ENCODE measurements around the gene WNK4. TPM values are rescaled to one million over a fixed set of nuclear protein-coding genes. Genes with fewer than 3 reads are reported as not detected.

WNK4 gene
- total and polyA plus RNA-seq, 10 of the 15 experiments (the other 5 are each of a cell fraction or from before 2014, with no cell fraction given): 0.06 to 0.29 (median 0.13) TPM; not detected in 5

DNA sequence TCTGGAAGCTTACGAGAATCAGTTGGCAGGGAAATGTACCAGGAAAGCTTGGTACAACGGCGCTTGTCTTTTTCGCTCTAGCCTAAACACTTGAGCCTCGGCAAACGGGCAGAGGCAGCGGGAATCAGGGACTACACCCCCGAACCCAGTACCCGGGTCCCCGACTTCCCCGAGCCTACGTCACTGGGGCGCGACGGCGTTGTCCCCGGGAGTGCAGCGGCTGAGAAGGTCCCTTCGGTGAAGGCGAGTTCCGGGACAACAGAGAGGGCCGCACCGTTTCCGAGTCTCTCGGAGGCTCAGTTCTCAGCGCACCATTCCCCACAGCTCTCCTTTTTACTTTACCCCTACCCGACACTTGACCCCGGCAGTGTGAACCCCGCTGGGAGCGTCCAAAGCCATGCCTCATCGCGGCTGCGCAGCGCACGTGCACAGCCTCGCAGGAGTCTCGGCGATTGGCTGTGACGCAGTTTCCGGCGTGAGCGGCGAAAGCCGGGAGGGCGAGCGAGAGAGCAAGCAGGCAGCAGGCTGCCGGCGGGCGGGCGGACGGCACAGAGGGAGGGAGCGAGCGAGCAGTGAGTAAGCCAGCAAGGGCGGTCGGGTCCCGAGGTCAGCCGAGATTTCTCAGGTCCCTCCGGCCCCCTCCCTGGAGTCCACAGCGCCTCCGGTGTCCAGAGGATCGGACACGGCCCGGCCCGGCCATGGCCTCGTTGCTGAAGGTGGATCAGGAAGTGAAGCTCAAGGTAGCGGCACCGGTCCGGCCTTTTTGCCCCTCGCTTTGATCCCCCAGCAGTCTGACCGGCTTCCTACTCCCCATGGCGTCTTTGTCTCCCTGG, 52.7 kb downstream of the WNK4 start, which contains the start of gene PSME3 (continued):
- TF ChIP-seq HDAC6 (IDR thresholded peaks at IDR 0.05; ENCODE audit: unreplicated experiment) (no peak), HDGF (IDR thresholded peaks at IDR 0.05) (peak; percentile 66; the same call in 1 of the 2 replicates), ESRRA (IDR thresholded peaks at IDR 0.05; ENCODE audit: low read length) (0 out of 2 replicates have a peak, but pooled peaks have one; percentile 59), RAD21 (IDR thresholded peaks at IDR 0.05; ENCODE audit: insufficient read depth, low read depth, low read length) (no peak), TARDBP (IDR thresholded peaks at IDR 0.05; ENCODE audit: borderline replicate concordance) (peak; percentile 55), ZNF207 (IDR thresholded peaks at IDR 0.05; ENCODE audit: borderline replicate concordance) (peak; percentile 72; the same call in 1 of the 2 replicates), RELA (IDR thresholded peaks at IDR 0.05; ENCODE audit: borderline replicate concordance, partially characterized antibody) (peak; percentile 75), RFX5 (IDR thresholded peaks at IDR 0.05; ENCODE audit: low read depth, low read length) (no peak; the same call in 1 of the 2 replicates), STAT3 (IDR thresholded peaks at IDR 0.05; ENCODE audit: low read depth, low read length) (no peak), CHD4 (IDR thresholded peaks at IDR 0.05) (no peak), SREBF2 (IDR thresholded peaks at IDR 0.05; ENCODE audit: low read length) (no peak)
- TF ChIP-seq, protein P1, sequence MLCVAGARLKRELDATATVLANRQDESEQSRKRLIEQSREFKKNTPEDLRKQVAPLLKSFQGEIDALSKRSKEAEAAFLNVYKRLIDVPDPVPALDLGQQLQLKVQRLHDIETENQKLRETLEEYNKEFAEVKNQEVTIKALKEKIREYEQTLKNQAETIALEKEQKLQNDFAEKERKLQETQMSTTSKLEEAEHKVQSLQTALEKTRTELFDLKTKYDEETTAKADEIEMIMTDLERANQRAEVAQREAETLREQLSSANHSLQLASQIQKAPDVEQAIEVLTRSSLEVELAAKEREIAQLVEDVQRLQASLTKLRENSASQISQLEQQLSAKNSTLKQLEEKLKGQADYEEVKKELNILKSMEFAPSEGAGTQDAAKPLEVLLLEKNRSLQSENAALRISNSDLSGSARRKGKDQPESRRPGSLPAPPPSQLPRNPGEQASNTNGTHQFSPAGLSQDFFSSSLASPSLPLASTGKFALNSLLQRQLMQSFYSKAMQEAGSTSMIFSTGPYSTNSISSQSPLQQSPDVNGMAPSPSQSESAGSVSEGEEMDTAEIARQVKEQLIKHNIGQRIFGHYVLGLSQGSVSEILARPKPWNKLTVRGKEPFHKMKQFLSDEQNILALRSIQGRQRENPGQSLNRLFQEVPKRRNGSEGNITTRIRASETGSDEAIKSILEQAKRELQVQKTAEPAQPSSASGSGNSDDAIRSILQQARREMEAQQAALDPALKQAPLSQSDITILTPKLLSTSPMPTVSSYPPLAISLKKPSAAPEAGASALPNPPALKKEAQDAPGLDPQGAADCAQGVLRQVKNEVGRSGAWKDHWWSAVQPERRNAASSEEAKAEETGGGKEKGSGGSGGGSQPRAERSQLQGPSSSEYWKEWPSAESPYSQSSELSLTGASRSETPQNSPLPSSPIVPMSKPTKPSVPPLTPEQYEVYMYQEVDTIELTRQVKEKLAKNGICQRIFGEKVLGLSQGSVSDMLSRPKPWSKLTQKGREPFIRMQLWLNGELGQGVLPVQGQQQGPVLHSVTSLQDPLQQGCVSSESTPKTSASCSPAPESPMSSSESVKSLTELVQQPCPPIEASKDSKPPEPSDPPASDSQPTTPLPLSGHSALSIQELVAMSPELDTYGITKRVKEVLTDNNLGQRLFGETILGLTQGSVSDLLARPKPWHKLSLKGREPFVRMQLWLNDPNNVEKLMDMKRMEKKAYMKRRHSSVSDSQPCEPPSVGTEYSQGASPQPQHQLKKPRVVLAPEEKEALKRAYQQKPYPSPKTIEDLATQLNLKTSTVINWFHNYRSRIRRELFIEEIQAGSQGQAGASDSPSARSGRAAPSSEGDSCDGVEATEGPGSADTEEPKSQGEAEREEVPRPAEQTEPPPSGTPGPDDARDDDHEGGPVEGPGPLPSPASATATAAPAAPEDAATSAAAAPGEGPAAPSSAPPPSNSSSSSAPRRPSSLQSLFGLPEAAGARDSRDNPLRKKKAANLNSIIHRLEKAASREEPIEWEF (IDR thresholded peaks at IDR 0.05; ENCODE audit: insufficient replicate concordance, low read depth, low read length): no peak
- TF ChIP-seq, protein P2, sequence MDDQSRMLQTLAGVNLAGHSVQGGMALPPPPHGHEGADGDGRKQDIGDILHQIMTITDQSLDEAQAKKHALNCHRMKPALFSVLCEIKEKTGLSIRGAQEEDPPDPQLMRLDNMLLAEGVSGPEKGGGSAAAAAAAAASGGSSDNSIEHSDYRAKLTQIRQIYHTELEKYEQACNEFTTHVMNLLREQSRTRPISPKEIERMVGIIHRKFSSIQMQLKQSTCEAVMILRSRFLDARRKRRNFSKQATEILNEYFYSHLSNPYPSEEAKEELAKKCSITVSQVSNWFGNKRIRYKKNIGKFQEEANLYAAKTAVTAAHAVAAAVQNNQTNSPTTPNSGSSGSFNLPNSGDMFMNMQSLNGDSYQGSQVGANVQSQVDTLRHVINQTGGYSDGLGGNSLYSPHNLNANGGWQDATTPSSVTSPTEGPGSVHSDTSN (IDR thresholded peaks at IDR 0.05; ENCODE audit: insufficient replicate concordance, low read depth, low read length): no peak
- TF ChIP-seq, protein P3, sequence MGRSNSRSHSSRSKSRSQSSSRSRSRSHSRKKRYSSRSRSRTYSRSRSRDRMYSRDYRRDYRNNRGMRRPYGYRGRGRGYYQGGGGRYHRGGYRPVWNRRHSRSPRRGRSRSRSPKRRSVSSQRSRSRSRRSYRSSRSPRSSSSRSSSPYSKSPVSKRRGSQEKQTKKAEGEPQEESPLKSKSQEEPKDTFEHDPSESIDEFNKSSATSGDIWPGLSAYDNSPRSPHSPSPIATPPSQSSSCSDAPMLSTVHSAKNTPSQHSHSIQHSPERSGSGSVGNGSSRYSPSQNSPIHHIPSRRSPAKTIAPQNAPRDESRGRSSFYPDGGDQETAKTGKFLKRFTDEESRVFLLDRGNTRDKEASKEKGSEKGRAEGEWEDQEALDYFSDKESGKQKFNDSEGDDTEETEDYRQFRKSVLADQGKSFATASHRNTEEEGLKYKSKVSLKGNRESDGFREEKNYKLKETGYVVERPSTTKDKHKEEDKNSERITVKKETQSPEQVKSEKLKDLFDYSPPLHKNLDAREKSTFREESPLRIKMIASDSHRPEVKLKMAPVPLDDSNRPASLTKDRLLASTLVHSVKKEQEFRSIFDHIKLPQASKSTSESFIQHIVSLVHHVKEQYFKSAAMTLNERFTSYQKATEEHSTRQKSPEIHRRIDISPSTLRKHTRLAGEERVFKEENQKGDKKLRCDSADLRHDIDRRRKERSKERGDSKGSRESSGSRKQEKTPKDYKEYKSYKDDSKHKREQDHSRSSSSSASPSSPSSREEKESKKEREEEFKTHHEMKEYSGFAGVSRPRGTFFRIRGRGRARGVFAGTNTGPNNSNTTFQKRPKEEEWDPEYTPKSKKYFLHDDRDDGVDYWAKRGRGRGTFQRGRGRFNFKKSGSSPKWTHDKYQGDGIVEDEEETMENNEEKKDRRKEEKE (IDR thresholded peaks at IDR 0.05): 0 out of 2 replicates have a peak, but pooled peaks have one; percentile 22
- TF ChIP-seq, protein P4, sequence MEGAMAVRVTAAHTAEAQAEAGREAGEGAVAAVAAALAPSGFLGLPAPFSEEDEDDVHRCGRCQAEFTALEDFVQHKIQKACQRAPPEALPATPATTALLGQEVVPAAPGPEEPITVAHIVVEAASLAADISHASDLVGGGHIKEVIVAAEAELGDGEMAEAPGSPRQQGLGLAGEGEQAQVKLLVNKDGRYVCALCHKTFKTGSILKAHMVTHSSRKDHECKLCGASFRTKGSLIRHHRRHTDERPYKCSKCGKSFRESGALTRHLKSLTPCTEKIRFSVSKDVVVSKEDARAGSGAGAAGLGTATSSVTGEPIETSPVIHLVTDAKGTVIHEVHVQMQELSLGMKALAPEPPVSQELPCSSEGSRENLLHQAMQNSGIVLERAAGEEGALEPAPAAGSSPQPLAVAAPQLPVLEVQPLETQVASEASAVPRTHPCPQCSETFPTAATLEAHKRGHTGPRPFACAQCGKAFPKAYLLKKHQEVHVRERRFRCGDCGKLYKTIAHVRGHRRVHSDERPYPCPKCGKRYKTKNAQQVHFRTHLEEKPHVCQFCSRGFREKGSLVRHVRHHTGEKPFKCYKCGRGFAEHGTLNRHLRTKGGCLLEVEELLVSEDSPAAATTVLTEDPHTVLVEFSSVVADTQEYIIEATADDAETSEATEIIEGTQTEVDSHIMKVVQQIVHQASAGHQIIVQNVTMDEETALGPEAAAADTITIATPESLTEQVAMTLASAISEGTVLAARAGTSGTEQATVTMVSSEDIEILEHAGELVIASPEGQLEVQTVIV (IDR thresholded peaks at IDR 0.05; ENCODE audit: borderline replicate concordance, partially characterized antibody): peak; percentile 70

Data from GM12878 (cell line).